CD4-positive, alpha-beta T cell treated with Interleukin-1 beta for 1 hour (primary cell): ENCODE measurements around the gene ATP5F1D.
A peak's percentile ranks its signal among the peaks of the same experiment; 100 is the strongest.
"Not testable (repeated sequence)": the region's sequence is repeated elsewhere in the genome, so short reads cannot be mapped to it uniquely, and the experiment has no call there.

ENCODE experiments used
- DNase-seq, 2 donors: peaks; one replicate each; pipeline ENCODE4 v3.0.0-alpha.2; 2020 to 2022

ATP5F1D gene

GRCh38 chr19:1241417-1242095 is at the start of gene ATP5F1D:
Gene ATP5F1D, plus strand, starts transcription at chr19:1241751. Its CDS starts 100 bp downstream, at chr19:1241851.
- DNase-seq: peak; percentile 93 to 94

- DNase-seq: no peak
Observed at GRCh38 chr19:1199531-1199930, 42.0 kb upstream of the ATP5F1D start.

- not testable (repeated sequence) for DNase-seq
Observed at GRCh38 chr19:1200614-1201013, 40.9 kb upstream of the ATP5F1D start.

- DNase-seq: peak; percentile 99
Observed at GRCh38 chr19:1205114-1206099, 36.1 kb upstream of the ATP5F1D start, which contains the start of gene STK11. Gene STK11, plus strand, starts transcription at chr19:1205778. Its CDS starts 1,136 bp downstream, at chr19:1206914.

GRCh38 chr19:1206150-1206863 is 35.2 kb upstream of the ATP5F1D start:
- DNase-seq: no peak

GRCh38 chr19:1206864-1207450 is 34.6 kb upstream of the ATP5F1D start:
- peak; percentile 26 to 49 for DNase-seq

- not testable (repeated sequence) for DNase-seq
Observed at GRCh38 chr19:1208830-1209229, 32.7 kb upstream of the ATP5F1D start.

GRCh38 chr19:1210227-1210538 is 31.4 kb upstream of the ATP5F1D start:
- no peak for DNase-seq

GRCh38 chr19:1211494-1212234 is 29.9 kb upstream of the ATP5F1D start:
- DNase-seq: no peak

- peak; percentile 74 to 82 for DNase-seq
Observed at GRCh38 chr19:1213391-1214286, 27.9 kb upstream of the ATP5F1D start.

GRCh38 chr19:1214299-1214861 is 27.2 kb upstream of the ATP5F1D start:
- DNase-seq: no peak

- no peak for DNase-seq
Observed at GRCh38 chr19:1214862-1215731, 26.5 kb upstream of the ATP5F1D start.

- DNase-seq: no peak
Observed at GRCh38 chr19:1216756-1217155, 24.8 kb upstream of the ATP5F1D start.

- DNase-seq: no peak
Observed at GRCh38 chr19:1217366-1217765, 24.2 kb upstream of the ATP5F1D start.

- DNase-seq: no peak
Observed at GRCh38 chr19:1218751-1219567, 22.6 kb upstream of the ATP5F1D start.

GRCh38 chr19:1219786-1220476 is 21.6 kb upstream of the ATP5F1D start:
- DNase-seq: no peak

GRCh38 chr19:1220477-1220930 is 21.0 kb upstream of the ATP5F1D start:
- no peak for DNase-seq
